Esophagus mucosa (tissue), 1 donor: ENCODE measurements around the gene WDR45. TPM values are rescaled to one million over a fixed set of nuclear protein-coding genes. Genes with fewer than 3 reads are reported as not detected.

Source experiments
- ATAC-seq: fragments of 200-7000 bp; cut with Tn5 transposase; one replicate; pipeline ENCODE4 v1.9.1; 2020
- total RNA-seq: library from RNA; stranded (reverse); gene quantifications from one replicate; pipeline ENCODE4 v1.2.4, GENCODE V29; 2023
- donor health status: DM: yes; HTN: yes; CAD: no.

WDR45 gene
- total RNA-seq, 1 donor from 2014 or later, result 30.3 TPM

- peak; percentile 91 for ATAC-seq
Observed at GRCh38 chrX:49043220-49043986, 36.3 kb downstream of the WDR45 start, which contains the start of gene TFE3. TSS of gene TFE3 (minus strand) at chrX:49043357. CDS start at chrX:49043226, 131 bp downstream.

GRCh38 chrX:49042581-49043219 is 37.0 kb downstream of the WDR45 start:
- no peak for ATAC-seq

- ATAC-seq, result peak; percentile 13
Observed at GRCh38 chrX:49041744-49042580, 37.7 kb downstream of the WDR45 start.

GRCh38 chrX:49040376-49040955 is 39.2 kb downstream of the WDR45 start:
- ATAC-seq, result no peak

- ATAC-seq, result no peak
Observed at GRCh38 chrX:49039598-49040375, 39.9 kb downstream of the WDR45 start.

- no peak for ATAC-seq
Observed at GRCh38 chrX:49037883-49038475, 41.7 kb downstream of the WDR45 start.

GRCh38 chrX:49030283-49030682 is 49.4 kb downstream of the WDR45 start:
- ATAC-seq, result no peak

- ATAC-seq, result peak; percentile 89
Observed at GRCh38 chrX:49029876-49030275, 49.8 kb downstream of the WDR45 start.

Other genes with a start within 250 kb of the WDR45 start
- gene PCSK1N, start 244.3 kb downstream of the WDR45 start, total RNA-seq, result 0.36 TPM
- gene TIMM17B, start 182.1 kb downstream of the WDR45 start, total RNA-seq, result 33.9 TPM
- gene PQBP1, start 182.0 kb downstream of the WDR45 start, total RNA-seq, result 53.5 TPM
- gene SLC35A2, start 168.2 kb downstream of the WDR45 start, total RNA-seq, result 17.4 TPM
- 4.4 TPM for gene PIM2, start 160.9 kb downstream of the WDR45 start, total RNA-seq
- 20.3 TPM for gene OTUD5, start 122.3 kb downstream of the WDR45 start, total RNA-seq
- gene KCND1, start 108.0 kb downstream of the WDR45 start, total RNA-seq, result 0.28 TPM
- gene GRIPAP1, start 77.6 kb downstream of the WDR45 start, total RNA-seq, result 21.2 TPM
- 20.2 TPM for gene TFE3, start 36.5 kb downstream of the WDR45 start, total RNA-seq
- gene CCDC120, start 20.9 kb downstream of the WDR45 start, total RNA-seq, result 27.7 TPM
- gene PRAF2, start 5.9 kb downstream of the WDR45 start, total RNA-seq, result 4.8 TPM
- gene GPKOW, start 43.8 kb upstream of the WDR45 start, total RNA-seq, result 11.9 TPM
- gene MAGIX, start 82.9 kb upstream of the WDR45 start, total RNA-seq, result 4.7 TPM
- 359 TPM for gene PLP2, start 92.0 kb upstream of the WDR45 start, total RNA-seq
- gene PRICKLE3, start 106.5 kb upstream of the WDR45 start, total RNA-seq, result 17.5 TPM
- gene SYP, start 120.3 kb upstream of the WDR45 start, total RNA-seq, result 0.36 TPM
- gene CACNA1F, start 153.5 kb upstream of the WDR45 start, total RNA-seq, result 0.28 TPM
- 9.4 TPM for gene CCDC22, start 155.6 kb upstream of the WDR45 start, total RNA-seq
- 0.76 TPM for gene FOXP3, start 184.8 kb upstream of the WDR45 start, total RNA-seq
- gene PPP1R3F, start 189.9 kb upstream of the WDR45 start, total RNA-seq, result 3.4 TPM
- gene GAGE10, start 223.8 kb upstream of the WDR45 start, total RNA-seq, result not detected
- gene GAGE12J, start 242.2 kb upstream of the WDR45 start, total RNA-seq, result not detected